OCI-LY7 (cell line): ENCODE measurements around the gene DCDC2C.

Experiments used
- CTCF ChIP-seq: fragments of 200-600 bp; sonication (generic); conservative IDR thresholded peaks from 2 replicates; pipeline ENCODE4 v1.5.1; 2014; ENCODE audit warnings: mild to moderate bottlenecking, antibody characterized with exemption, low read length, moderate library complexity, mixed read lengths
- EZH2phosphoT487 ChIP-seq: fragments of 200-600 bp; sonication (generic); IDR thresholded peaks from 2 replicates; pipeline ENCODE4 v1.6.1; 2018; ENCODE audit warnings: low read depth, borderline replicate concordance, mild to moderate bottlenecking, mixed run types, antibody characterized with exemption, low read length, moderate library complexity, mixed read lengths

GRCh38 chr2:3718679-3719078 is 15.3 kb downstream of the DCDC2C start:
- no peak for TF ChIP-seq CTCF
- TF ChIP-seq EZH2phosphoT487, result no peak
